ENCODE results near the gene SLC41A1.

GRCh38 chr1:205770618-205771017, 42.4 kb downstream of the SLC41A1 start:
- TF ChIP-seq CTCF (IDR thresholded peaks at IDR 0.05) (no peak), POLR2AphosphoS5 (IDR thresholded peaks at IDR 0.05; ENCODE audit: low read depth, low read length) (no peak), TCF7L2 (IDR thresholded peaks at IDR 0.05; ENCODE audit: low read depth, low read length) (no peak), SIN3A (IDR thresholded peaks at IDR 0.05; ENCODE audit: borderline replicate concordance, insufficient read depth, low read depth, low read length) (no peak)
- TF ChIP-seq, protein P1, sequence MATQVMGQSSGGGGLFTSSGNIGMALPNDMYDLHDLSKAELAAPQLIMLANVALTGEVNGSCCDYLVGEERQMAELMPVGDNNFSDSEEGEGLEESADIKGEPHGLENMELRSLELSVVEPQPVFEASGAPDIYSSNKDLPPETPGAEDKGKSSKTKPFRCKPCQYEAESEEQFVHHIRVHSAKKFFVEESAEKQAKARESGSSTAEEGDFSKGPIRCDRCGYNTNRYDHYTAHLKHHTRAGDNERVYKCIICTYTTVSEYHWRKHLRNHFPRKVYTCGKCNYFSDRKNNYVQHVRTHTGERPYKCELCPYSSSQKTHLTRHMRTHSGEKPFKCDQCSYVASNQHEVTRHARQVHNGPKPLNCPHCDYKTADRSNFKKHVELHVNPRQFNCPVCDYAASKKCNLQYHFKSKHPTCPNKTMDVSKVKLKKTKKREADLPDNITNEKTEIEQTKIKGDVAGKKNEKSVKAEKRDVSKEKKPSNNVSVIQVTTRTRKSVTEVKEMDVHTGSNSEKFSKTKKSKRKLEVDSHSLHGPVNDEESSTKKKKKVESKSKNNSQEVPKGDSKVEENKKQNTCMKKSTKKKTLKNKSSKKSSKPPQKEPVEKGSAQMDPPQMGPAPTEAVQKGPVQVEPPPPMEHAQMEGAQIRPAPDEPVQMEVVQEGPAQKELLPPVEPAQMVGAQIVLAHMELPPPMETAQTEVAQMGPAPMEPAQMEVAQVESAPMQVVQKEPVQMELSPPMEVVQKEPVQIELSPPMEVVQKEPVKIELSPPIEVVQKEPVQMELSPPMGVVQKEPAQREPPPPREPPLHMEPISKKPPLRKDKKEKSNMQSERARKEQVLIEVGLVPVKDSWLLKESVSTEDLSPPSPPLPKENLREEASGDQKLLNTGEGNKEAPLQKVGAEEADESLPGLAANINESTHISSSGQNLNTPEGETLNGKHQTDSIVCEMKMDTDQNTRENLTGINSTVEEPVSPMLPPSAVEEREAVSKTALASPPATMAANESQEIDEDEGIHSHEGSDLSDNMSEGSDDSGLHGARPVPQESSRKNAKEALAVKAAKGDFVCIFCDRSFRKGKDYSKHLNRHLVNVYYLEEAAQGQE (IDR thresholded peaks at IDR 0.05; ENCODE audit: insufficient read depth in 1 of 2, low read depth in 2 of 2, low read length in 1 of 2) = no peak

All from Panc1 (cell line).